GM13977 (cell line): ENCODE data around the gene RBM19.

Experiments used
- DNase-seq: peaks from one replicate; pipeline ENCODE4 v3.0.0; 2012; ENCODE audit warnings: low spot score
- CTCF ChIP-seq: IDR thresholded peaks from 2 replicates; pipeline ENCODE4 v1.5.1; 2012; ENCODE audit warnings: mild to moderate bottlenecking, control low read depth; ENCODE audit not compliant: insufficient read depth; ENCODE audit errors: extremely low read depth, missing control alignments
- in situ Hi-C: fragments of 300-500 bp; cut with MboI; formaldehyde crosslinking; loops from one replicate; pipeline ENCODE4 v1.12.0; 2022; ENCODE audit warnings: low sequenced_read_pairs, low pct_unique_long_range_greater_than_20kb, mixed read lengths, inconsistent platforms; ENCODE audit not compliant: unreplicated experiment

The RBM19 gene

DNA sequence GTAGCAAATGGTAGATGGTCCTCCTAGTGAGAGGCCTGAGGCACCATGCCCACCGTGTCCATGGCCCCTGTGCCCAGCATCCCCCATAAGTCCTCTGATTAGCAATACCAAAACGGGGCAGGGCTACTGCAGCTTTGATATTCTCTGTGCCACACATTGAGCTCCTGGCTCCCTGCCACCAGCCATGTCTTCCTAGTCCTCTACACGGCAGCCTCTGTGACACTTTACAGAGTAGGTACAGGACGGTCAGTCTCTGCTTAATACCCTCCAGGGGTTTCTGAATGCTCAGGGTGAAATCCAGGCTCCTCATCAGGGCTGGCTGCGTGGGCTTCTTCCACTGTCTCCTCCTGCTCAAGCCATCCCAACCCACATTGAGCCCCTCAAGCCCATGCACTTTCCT is 8.0 kb downstream of the RBM19 start:
- TF ChIP-seq CTCF = no peak
- in situ Hi-C loops = no loop called here
- no peak for DNase-seq

DNA sequence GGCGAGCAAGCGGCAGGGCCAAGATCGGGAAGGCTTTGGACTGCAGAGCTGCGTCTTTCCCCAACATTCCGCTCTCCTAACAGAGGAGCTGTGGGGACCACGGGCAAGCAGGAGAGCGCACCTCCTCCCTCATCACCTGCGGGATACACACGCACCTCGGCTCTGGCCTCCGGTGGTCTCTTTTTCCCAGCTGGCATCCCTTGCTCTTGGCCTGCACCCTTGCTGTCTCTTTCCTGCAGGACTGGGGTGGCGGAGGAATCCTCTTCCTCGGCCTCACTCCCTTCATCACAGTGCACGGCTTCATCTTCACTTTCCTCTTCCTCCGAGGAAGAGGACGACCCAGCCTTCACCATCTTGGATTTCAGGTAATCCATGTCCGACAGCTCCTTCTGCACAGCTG is 8.5 kb downstream of the RBM19 start:
- no peak for TF ChIP-seq CTCF
- no peak for DNase-seq
- in situ Hi-C loops = no loop called here

DNA sequence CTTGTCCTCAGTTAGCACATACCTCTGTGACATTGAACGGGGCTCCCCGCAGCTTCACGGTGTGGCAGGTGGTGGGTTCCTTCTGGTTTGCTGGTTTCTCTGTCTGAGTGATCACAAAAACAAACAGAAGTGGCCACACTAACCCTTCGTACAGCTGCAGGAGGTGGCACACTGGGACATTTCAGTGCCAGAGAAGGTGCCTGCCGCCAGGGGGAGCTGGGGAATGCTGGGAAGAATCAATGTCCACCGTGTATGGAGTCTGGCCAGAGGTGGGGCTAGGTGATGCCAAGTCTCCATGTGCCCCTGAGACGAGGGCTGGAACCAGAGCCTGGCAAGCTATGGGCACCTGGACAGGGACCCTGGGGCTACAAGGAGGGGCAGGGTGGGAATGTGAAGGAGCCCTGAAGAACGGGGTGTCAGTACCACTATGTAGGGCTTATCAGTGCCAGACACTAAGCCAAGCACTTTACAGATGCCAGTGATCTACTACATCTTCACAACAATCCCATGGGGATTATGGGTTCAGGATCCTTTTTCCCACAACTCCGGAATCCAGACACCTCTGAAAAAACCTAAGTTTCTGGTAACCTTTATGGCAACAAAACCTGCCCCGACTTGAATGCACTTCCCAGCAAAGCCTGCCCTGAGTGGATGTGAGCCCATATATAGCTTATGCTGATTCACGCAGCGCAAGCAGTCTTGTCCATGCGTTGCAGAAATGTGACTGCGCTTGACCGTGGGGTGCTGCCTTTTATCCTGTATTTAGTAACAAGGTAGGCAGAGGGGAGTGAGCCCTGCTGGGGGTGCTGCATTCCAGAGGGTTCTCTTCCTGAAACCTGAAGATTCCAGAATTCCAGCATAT is 10.8 kb downstream of the RBM19 start:
- TF ChIP-seq CTCF = peak; percentile 38
- no peak for DNase-seq
- in situ Hi-C loops = no loop called here

DNA sequence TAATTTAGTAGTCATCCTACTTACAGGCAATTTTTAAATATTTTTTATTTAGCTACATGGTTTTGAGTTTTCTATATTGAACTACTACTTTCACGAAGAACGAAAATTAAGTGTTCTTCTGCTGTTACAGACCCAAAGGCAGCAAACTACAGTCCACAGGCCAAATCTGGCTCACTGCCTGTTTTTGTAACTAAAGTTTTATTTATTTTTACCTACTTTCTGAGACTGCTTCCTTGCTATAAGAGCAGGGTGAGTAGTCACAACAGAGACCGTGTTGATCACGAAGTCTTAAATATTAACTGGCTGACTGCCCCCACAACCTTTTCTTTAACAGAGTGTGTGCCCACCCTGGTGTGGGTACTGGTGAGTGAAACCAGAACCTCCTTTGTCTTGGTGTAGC is 11.6 kb downstream of the RBM19 start:
- in situ Hi-C loops = no loop called here
- TF ChIP-seq CTCF = no peak
- no peak for DNase-seq

DNA sequence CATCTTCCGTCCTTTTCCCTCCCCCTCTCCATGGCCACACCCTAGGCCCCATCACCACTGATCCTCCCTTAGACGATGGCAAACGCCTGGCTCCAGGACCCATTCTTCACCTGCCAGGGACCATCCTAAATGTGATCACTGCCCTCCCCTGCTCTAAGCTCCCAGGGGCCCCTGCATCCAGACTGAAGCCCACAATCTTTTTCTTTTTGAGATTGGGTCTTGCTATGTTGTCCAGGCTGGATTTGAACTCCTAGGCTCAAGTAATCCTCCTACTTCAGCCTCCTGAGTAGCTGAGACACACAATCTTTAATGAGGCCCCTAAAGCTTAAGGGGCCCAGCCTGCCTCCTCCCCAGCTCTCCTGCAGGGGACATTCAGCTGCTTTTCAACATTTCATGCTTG is 15.3 kb downstream of the RBM19 start:
- no peak for DNase-seq
- TF ChIP-seq CTCF = no peak
- in situ Hi-C loops = no loop called here

DNA sequence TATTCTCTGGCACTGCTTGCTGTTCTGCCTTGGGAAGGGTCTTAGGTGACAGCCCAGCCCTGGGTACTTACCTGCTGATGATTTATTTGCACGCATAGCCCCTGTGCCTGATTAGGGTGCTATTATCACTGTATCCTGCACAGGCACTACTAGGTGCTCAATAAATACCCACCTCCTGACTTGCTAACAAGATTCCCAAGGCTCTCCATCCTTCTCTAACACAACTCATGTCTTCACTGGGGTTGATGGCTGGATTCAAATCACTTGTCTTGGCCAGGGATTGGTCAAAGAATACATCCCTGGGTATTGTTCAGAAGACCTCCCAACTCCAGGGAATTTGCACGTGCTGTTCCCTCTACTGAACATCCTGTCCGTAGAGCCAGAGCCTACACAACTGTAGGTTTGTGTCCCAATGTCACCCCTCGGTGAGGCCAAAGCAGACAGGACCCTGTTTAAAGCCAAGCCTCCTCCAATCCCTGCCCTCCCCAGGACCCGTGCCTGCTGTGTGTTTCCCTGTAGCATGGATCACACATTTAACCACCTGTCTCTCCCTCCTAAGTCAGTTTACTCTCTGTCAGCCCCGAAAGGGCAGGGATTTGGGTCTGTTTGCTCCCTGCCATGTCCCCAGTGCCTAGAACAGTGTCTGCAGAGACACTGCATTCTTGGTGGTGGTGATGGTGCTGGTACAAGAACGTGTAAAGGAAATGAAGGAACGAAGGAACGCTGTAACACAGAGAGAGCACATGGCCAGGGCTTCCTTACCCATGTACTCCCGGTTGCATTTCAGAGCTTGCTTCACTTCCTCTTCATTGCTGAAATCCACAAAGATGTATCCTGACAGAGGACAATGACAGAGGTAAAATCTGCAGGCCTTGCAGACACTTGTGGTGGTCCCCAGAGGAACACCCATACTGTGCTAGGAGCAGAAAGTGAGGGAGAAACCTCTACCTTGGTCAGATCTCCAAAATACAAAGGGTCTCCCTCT is 16.5 kb downstream of the RBM19 start:
- in situ Hi-C loops = no loop called here
- no peak for DNase-seq
- TF ChIP-seq CTCF = no peak
